Measurements from ENCODE around the gene RSL1D1. TPM values are rescaled to one million over a fixed set of nuclear protein-coding genes. Genes with fewer than 3 reads are reported as not detected.

RSL1D1 gene
- total and polyA plus RNA-seq, 2 of the 8 experiments (the other 6 are each of a cell fraction or from before 2014, with no cell fraction given): 41.3 to 292 TPM

GRCh38 chr16:11796227-11797165 is 54.8 kb downstream of the RSL1D1 start (continued):
- no peak for TF ChIP-seq JUN (IDR thresholded peaks at IDR 0.05; ENCODE audit: low read depth, low read length)
- TF ChIP-seq E2F6 (IDR thresholded peaks at IDR 0.05): no peak
- TF ChIP-seq CBX8 (IDR thresholded peaks at IDR 0.05; ENCODE audit: borderline replicate concordance, low read depth, low read length): no peak
- no peak for TF ChIP-seq BACH1 (IDR thresholded peaks at IDR 0.05; ENCODE audit: low read length)
- TF ChIP-seq KDM1A (IDR thresholded peaks at IDR 0.05; ENCODE audit: borderline replicate concordance, low read length): no peak
- TF ChIP-seq PHF8 (conservative IDR thresholded peaks at IDR 0.05; ENCODE audit: low read depth, low read length): peak; percentile 34; the same call in 1 of the 2 replicates
- TF ChIP-seq SIN3A (conservative IDR thresholded peaks at IDR 0.05 in 1 of 2, IDR thresholded peaks at IDR 0.05 in 1 of 2; ENCODE audit: low read depth in 1 of 2, low read length in 2 of 2): peak in 1 of 2 experiments; percentile 68; a peak in 1 of 4 replicates

Data from H1 (cell line).